NCI-H1105 (cell line): ENCODE data around the gene CAMK2N2.

Source experiments
- DNase-seq: peaks from one replicate; lab custom pipeline; 2025; lab: John Stamatoyannopoulos, UW

Gene CAMK2N2

DNA sequence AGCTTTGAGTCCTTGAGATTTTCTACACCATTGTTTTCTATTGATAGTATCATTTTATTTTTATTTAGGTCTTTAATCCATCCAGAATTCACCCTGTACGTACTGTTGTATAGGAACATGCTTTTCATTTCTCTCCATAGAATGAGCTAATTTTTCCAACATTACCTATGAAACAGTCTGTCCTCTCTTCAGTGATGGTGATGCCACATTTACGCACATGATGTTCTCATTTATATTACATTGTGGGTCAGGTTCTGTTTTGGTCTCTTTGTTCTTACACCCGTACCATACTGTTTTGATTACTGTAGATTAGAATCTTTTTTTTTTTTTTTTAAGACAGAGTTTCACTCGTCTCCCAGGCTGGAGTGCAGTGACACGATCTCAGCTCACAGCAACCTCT lies 49.6 kb downstream of the CAMK2N2 start:
- no peak for DNase-seq

DNA sequence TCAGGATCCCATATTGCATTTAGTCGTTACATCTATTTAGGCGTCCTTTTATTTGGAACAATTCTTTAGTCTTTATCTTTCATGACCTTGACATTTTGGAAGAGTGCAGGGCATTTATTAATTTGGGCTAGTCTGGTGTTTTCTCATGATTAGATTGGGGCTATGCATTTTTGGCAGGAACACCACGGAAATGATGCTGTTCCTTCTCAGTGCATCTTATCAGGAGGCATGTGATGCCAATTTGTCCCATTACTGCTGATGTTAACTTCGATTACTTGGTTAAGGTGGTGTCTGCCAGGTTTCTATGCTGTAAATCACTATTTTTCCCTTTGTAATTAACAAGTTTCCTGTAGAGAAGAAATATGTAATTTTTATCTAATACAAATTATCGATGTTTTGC lies 50.1 kb downstream of the CAMK2N2 start:
- DNase-seq: no peak
